ENCODE measurements around the gene TBX4. TPM values are rescaled to one million over a fixed set of nuclear protein-coding genes. Genes with fewer than 3 reads are reported as not detected.

TBX4 gene
- total RNA-seq, 4 donors from 2014 or later = 1.1 to 4.7 TPM; not detected in 2

DNA sequence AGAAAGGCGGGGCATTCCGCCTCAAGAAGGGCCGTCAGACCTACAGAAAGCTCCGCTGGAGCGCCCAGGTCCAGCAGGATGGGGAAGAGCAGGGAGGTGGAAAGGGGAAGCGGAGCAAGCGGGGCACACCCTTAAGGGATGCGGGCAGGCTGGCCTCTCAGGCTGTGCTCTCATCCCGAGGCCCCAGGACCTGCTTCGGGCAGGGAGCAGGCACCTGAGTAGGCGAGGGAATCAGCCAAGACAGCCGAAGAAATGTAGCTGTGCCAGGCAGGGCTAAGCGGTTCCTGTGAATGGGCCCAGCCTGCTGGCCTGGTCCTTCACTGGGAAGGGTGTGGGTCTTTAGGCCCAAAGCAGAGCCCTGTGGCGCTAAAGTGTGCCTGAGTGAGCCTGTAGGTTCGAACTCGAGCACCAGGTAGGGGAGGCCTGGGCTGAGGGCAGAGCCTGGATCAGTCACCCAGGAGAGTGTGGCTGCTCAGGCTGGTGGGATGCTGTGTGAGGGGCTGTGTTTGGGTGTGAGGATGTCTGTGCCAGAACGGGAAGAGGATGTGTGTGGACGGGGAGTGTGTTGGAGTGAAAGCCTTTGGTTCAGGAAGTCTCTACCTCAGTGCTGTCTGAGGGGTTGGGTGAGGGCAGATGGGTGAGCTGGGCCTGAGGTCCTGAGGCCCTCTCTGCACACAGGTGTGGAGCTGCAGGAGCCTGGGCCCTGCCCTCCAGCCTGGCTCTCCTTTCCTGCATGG, 3.3 kb downstream of the TBX4 start:
- TF ChIP-seq CTCF (IDR thresholded peaks at IDR 0.05; ENCODE audit: low read depth) = no peak

DNA sequence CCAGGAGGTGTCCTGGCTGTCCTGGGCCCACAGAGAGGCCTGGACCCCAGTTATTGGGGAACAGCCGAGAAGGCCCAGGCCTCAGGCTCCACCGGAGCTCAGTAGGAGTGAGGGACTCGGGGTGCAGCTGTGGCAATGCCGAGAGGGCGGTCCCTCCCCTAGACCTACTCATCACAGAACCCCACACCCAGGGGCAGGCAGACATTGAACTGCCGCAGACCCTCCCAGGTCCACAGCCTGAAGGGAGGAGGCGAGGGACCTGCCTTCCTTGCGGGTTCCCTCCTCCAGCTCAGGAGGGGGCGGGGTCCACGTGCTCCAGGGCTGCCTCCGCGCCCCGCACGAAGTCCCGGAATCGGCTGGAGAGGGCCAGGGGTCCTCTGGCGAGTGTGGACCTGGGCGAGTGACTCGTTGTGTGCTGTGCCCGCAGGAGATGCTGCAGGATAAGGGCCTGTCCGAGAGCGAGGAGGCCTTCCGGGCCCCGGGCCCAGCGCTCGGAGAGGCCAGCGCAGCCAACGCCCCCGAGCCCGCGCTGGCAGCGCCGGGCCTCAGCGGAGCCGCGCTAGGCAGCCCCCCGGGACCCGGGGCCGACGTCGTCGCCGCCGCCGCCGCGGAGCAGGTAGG, 3.9 kb downstream of the TBX4 start:
- no peak for TF ChIP-seq CTCF (IDR thresholded peaks at IDR 0.05; ENCODE audit: low read depth)

DNA sequence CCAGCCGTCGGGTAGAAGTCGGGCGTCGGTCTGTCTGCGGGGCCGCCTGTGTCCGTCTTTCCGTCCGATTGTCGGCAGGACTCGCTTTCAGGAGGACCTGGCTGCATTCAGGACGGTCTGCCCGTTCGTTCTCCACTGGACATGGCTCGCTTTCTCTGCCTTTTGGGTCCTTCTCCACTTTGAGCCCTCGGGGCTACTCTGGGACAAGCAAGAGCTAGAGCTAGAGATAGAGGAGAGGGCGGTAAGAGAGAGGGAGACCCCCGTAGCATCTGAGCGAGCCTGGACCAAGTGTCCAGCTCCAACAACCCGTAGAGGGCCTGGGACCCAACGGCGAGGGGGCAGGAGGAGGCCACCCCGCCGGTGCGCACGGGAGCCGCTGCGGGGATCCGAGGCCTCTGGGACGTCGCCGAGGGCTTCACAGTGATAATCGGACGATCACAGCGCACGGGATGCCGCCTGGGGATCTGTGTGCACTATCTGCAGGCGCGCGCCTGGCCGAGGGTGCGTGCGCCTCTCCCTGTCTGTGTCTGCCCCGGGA, 4.5 kb downstream of the TBX4 start:
- no peak for TF ChIP-seq CTCF (IDR thresholded peaks at IDR 0.05; ENCODE audit: low read depth)

GRCh38 chr17:61457226-61457983, 5.2 kb downstream of the TBX4 start:
- TF ChIP-seq CTCF (IDR thresholded peaks at IDR 0.05; ENCODE audit: low read depth) = no peak

GRCh38 chr17:61458000-61458399, 5.8 kb downstream of the TBX4 start:
- no peak for TF ChIP-seq CTCF (IDR thresholded peaks at IDR 0.05; ENCODE audit: low read depth)

DNA sequence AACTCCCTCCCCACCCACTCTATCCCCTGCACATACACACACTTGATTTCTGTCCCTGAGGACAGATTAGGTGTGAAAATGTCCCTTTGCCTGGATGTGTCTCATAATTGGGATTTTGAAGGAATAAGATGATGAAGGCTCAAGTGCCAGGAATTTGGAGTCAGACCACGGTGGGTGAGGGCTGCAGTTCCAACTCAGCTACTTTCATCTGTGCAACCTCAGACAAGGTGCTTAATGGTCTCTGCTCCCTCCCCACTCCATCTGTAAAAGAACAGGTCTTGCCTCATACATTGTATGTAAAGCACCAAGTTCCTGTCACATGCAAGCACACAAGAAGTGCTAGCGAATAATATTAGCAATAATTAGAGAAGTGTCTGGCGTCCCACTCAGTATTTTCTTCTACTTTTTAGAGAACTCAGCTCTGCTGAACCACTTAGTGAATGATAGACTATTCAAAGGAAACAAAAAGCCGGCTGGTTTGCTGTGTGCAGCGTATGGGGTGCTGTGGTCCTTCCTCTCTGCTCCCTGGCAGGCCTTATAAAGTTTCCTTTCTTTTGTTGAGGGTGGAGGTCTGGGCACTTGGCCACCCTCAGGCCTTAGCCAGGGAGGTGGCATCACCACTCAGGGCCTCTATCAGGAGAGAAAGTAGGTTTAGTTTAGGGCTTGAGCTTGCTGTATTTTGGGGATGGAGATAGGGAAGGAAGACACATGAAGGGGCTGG, 6.4 kb downstream of the TBX4 start:
- TF ChIP-seq CTCF (IDR thresholded peaks at IDR 0.05; ENCODE audit: low read depth) = peak; percentile 93
